HCT116 (cell line): Measurements from ENCODE around the gene LAMC3.

Source experiments
- ATF3 ChIP-seq: IDR thresholded peaks from 2 replicates; pipeline ENCODE4 v1.6.1; 2012
- CTCF ChIP-seq, 3 experiments: fragments of 200-600 bp in 1 of 3; sonication (generic) in 1 of 3; IDR thresholded peaks in 2 of 3; conservative IDR thresholded peaks in 1 of 3; 2 replicates each; pipeline ENCODE4 v1.5.1; 2012 to 2017; ENCODE audit warnings: low read depth in 2 of 3, low read length in 2 of 3, antibody characterized with exemption in 1 of 3, borderline replicate concordance in 1 of 3, control low read depth in 1 of 3, mild to moderate bottlenecking in 1 of 3, mixed read lengths in 1 of 3, mixed run types in 1 of 3, moderate library complexity in 1 of 3; ENCODE audit not compliant: insufficient read depth in 1 of 3
- ELF1 ChIP-seq: IDR thresholded peaks from 2 replicates; pipeline ENCODE4 v1.6.1; 2012; ENCODE audit warnings: low read depth, borderline replicate concordance
- EZH2 ChIP-seq: fragments of 200-600 bp; sonication (generic); IDR thresholded peaks from 2 replicates; pipeline ENCODE4 v1.6.1; 2017; ENCODE audit warnings: antibody characterized with exemption, mixed run types
- EZH2phosphoT487 ChIP-seq: fragments of 200-600 bp; IDR thresholded peaks from 2 replicates; pipeline ENCODE4 v1.6.1; 2018; ENCODE audit warnings: antibody characterized with exemption, borderline replicate concordance
- JUND ChIP-seq: IDR thresholded peaks from 2 replicates; pipeline ENCODE4 v1.6.1; 2012
- POLR2A ChIP-seq: IDR thresholded peaks from 2 replicates; pipeline ENCODE4 v1.7.0; 2011; ENCODE audit warnings: borderline replicate concordance; ENCODE audit not compliant: insufficient read depth, insufficient read length; ENCODE audit errors: extremely low read depth
- POLR2AphosphoS5 ChIP-seq: IDR thresholded peaks from 2 replicates; pipeline ENCODE4 v1.6.1; 2011; ENCODE audit warnings: mild to moderate bottlenecking, low read depth, low read length, moderate library complexity
- RAD21 ChIP-seq: IDR thresholded peaks from 2 replicates; pipeline ENCODE4 v1.6.1; 2012; ENCODE audit warnings: low read depth, mild to moderate bottlenecking
- REST ChIP-seq: IDR thresholded peaks from 2 replicates; pipeline ENCODE4 v1.6.1; 2012; ENCODE audit warnings: low read depth
- SP1 ChIP-seq: IDR thresholded peaks from 2 replicates; pipeline ENCODE4 v1.6.1; 2012; ENCODE audit warnings: low read depth
- YY1 ChIP-seq: IDR thresholded peaks from 2 replicates; pipeline ENCODE4 v1.6.1; 2011; ENCODE audit warnings: low read length, low read depth, moderate library complexity, mild to moderate bottlenecking; ENCODE audit not compliant: insufficient replicate concordance; ENCODE audit errors: extremely low read depth
- ZBTB33 ChIP-seq: IDR thresholded peaks from 2 replicates; pipeline ENCODE4 v1.6.1; 2011; ENCODE audit warnings: mild to moderate bottlenecking, low read length, moderate library complexity; ENCODE audit not compliant: insufficient replicate concordance; ENCODE audit errors: extremely low read depth
- ZNF274 ChIP-seq: fragments of 200-500 bp; sonication (Bioruptor generic); IDR thresholded peaks from 2 replicates; pipeline ENCODE4 v1.6.1; 2014; ENCODE audit warnings: mild to moderate bottlenecking, low read depth, low read length, inconsistent platforms

- no peak for TF ChIP-seq REST
- TF ChIP-seq CTCF (IDR thresholded peaks at IDR 0.05 in 2 of 3, conservative IDR thresholded peaks at IDR 0.05 in 1 of 3; ENCODE audit: borderline replicate concordance in 1 of 3, insufficient read depth in 1 of 3, low read depth in 2 of 3, low read length in 2 of 3), result no peak
- TF ChIP-seq ZBTB33, result no peak
- no peak for TF ChIP-seq POLR2A
- no peak for TF ChIP-seq ELF1
- TF ChIP-seq ZNF274, result no peak
- TF ChIP-seq RAD21, result no peak
- no peak for TF ChIP-seq SP1
- TF ChIP-seq EZH2, result no peak
- TF ChIP-seq ATF3, result no peak
- TF ChIP-seq POLR2AphosphoS5, result no peak
- TF ChIP-seq EZH2phosphoT487, result no peak
- TF ChIP-seq JUND, result no peak
- TF ChIP-seq YY1, result no peak
Observed at GRCh38 chr9:130970855-130971254, 38.1 kb upstream of the LAMC3 start.
